ENCODE data around the gene MYO18A.

Gene MYO18A

GRCh38 chr17:29197516-29198272 is 17.5 kb upstream of the MYO18A start:
- DNase-seq: no peak
- no peak overlapping the region for H3K18ac ChIP-seq (ENCODE audit: low read length)
- H2BK120ac ChIP-seq (ENCODE audit: low read depth, low read length): no peak overlapping the region
- H3K4ac ChIP-seq (ENCODE audit: low read depth, low read length): no peak overlapping the region
- WGBS (ENCODE audit: extremely low coverage, insufficient coverage, low lambda C conversion rate): no CpG with 5 or more reads among the region's 16 CpGs
- H3K36me3 ChIP-seq (ENCODE audit: control insufficient read depth, insufficient read depth, low read length): no peaks in the 10 kb centered on the region
- no peaks in the 10 kb centered on the region for H3K79me2 ChIP-seq (ENCODE audit: control insufficient read depth, insufficient read depth, low read length)
- H3K27ac ChIP-seq (ENCODE audit: low read depth, low read length): no peak overlapping the region
- H4K5ac ChIP-seq (ENCODE audit: low read length): no peak overlapping the region
- H3K79me1 ChIP-seq (ENCODE audit: low read length): no peaks in the 10 kb centered on the region
- no peaks in the 10 kb centered on the region for H3K4me1 ChIP-seq (ENCODE audit: control insufficient read depth, low read depth, low read length)
- no peak overlapping the region for H3K4me2 ChIP-seq (ENCODE audit: low read length)
- H2BK5ac ChIP-seq (ENCODE audit: low read length): no peak overlapping the region
- H2AK5ac ChIP-seq (ENCODE audit: low read length): no peak overlapping the region
- no peak overlapping the region for H2BK15ac ChIP-seq (replicated peaks; ENCODE audit: low read depth)
- H3K56ac ChIP-seq (ENCODE audit: low read length): no peak overlapping the region
- no peaks in the 10 kb centered on the region for H3K27me3 ChIP-seq (ENCODE audit: insufficient read depth, low read length, poor library complexity)
- H4K8ac ChIP-seq (ENCODE audit: low read depth, low read length): no peak overlapping the region
- H3K23ac ChIP-seq (ENCODE audit: low read length): no peak overlapping the region
- no peak overlapping the region for H3K4me3 ChIP-seq (ENCODE audit: low read length)
- H3K9ac ChIP-seq (ENCODE audit: low read length): no peak overlapping the region

GRCh38 chr17:29196769-29197515 is 16.7 kb upstream of the MYO18A start:
- no peaks in the 10 kb centered on the region for H3K79me2 ChIP-seq (ENCODE audit: control insufficient read depth, insufficient read depth, low read length)
- H3K27me3 ChIP-seq (ENCODE audit: insufficient read depth, low read length, poor library complexity): no peaks in the 10 kb centered on the region
- no peak overlapping the region for H3K4ac ChIP-seq (ENCODE audit: low read depth, low read length)
- H3K18ac ChIP-seq (ENCODE audit: low read length): no peak overlapping the region
- no peaks in the 10 kb centered on the region for H3K4me1 ChIP-seq (ENCODE audit: control insufficient read depth, low read depth, low read length)
- H4K5ac ChIP-seq (ENCODE audit: low read length): no peak overlapping the region
- no peak overlapping the region for H3K56ac ChIP-seq (ENCODE audit: low read length)
- H2BK5ac ChIP-seq (ENCODE audit: low read length): no peak overlapping the region
- H3K23ac ChIP-seq (ENCODE audit: low read length): no peak overlapping the region
- no peak for DNase-seq
- H3K79me1 ChIP-seq (ENCODE audit: low read length): no peaks in the 10 kb centered on the region
- no peak overlapping the region for H2BK120ac ChIP-seq (ENCODE audit: low read depth, low read length)
- H3K4me3 ChIP-seq (ENCODE audit: low read length): no peak overlapping the region
- no peaks in the 10 kb centered on the region for H3K36me3 ChIP-seq (ENCODE audit: control insufficient read depth, insufficient read depth, low read length)
- no peak overlapping the region for H2BK15ac ChIP-seq (replicated peaks; ENCODE audit: low read depth)
- no peak overlapping the region for H3K9ac ChIP-seq (ENCODE audit: low read length)
- H3K27ac ChIP-seq (ENCODE audit: low read depth, low read length): no peak overlapping the region
- no peak overlapping the region for H2AK5ac ChIP-seq (ENCODE audit: low read length)
- WGBS (ENCODE audit: extremely low coverage, insufficient coverage, low lambda C conversion rate): no CpG with 5 or more reads among the region's 9 CpGs
- no peak overlapping the region for H4K8ac ChIP-seq (ENCODE audit: low read depth, low read length)
- H3K4me2 ChIP-seq (ENCODE audit: low read length): no peak overlapping the region

- Histone ChIP-seq H3K4me2 (ENCODE audit: low read length) (no peak overlapping the region), H3K4me1 (ENCODE audit: control insufficient read depth, low read depth, low read length) (no peaks in the 10 kb centered on the region), H3K23ac (ENCODE audit: low read length) (no peak overlapping the region), H3K27me3 (ENCODE audit: insufficient read depth, low read length, poor library complexity) (no peaks in the 10 kb centered on the region), H3K56ac (ENCODE audit: low read length) (no peak overlapping the region), H3K4me3 (ENCODE audit: low read length) (no peak overlapping the region), H3K9ac (ENCODE audit: low read length) (no peak overlapping the region), H2AK5ac (ENCODE audit: low read length) (no peak overlapping the region), H2BK5ac (ENCODE audit: low read length) (no peak overlapping the region), H3K18ac (ENCODE audit: low read length) (no peak overlapping the region), H2BK120ac (ENCODE audit: low read depth, low read length) (no peak overlapping the region), H3K4ac (ENCODE audit: low read depth, low read length) (no peak overlapping the region), H4K8ac (ENCODE audit: low read depth, low read length) (no peak overlapping the region), H3K79me2 (ENCODE audit: control insufficient read depth, insufficient read depth, low read length) (no peaks in the 10 kb centered on the region), H3K27ac (ENCODE audit: low read depth, low read length) (no peak overlapping the region), H3K36me3 (ENCODE audit: control insufficient read depth, insufficient read depth, low read length) (no peaks in the 10 kb centered on the region), H2BK15ac (replicated peaks; ENCODE audit: low read depth) (no peak overlapping the region), H3K79me1 (ENCODE audit: low read length) (no peaks in the 10 kb centered on the region), H4K5ac (ENCODE audit: low read length) (no peak overlapping the region)
- no peak for DNase-seq
- no CpG with 5 or more reads among the region's 10 CpGs for WGBS (ENCODE audit: extremely low coverage, insufficient coverage, low lambda C conversion rate)
Observed at GRCh38 chr17:29195465-29196081, 15.4 kb upstream of the MYO18A start.

DNA sequence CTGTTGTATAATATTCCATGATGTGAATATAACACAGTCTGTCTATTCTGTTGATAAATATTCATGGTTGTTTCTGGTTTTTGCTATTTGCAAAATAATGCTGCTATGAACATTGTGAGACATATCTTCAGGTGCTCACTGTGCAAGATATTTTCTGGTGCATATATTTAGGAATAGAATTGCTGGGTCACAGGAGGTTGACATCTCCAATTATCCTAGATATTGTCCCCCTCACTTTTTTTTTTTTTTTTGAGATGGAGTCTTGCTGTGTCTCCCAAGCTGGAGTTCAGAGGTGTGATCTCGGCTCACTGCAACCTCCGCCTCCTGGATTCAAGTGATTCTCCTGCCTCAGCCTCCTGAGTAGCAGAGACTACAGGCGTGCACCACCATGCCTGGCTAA is 14.5 kb upstream of the MYO18A start:
- Histone ChIP-seq H2AK5ac (ENCODE audit: low read length) (no peak overlapping the region), H2BK5ac (ENCODE audit: low read length) (no peak overlapping the region), H3K4me3 (ENCODE audit: low read length) (no peak overlapping the region), H3K27me3 (ENCODE audit: insufficient read depth, low read length, poor library complexity) (no peaks in the 10 kb centered on the region), H3K79me1 (ENCODE audit: low read length) (no peaks in the 10 kb centered on the region), H3K56ac (ENCODE audit: low read length) (no peak overlapping the region), H3K79me2 (ENCODE audit: control insufficient read depth, insufficient read depth, low read length) (no peaks in the 10 kb centered on the region), H4K8ac (ENCODE audit: low read depth, low read length) (no peak overlapping the region), H3K4me1 (ENCODE audit: control insufficient read depth, low read depth, low read length) (no peaks in the 10 kb centered on the region), H3K4ac (ENCODE audit: low read depth, low read length) (no peak overlapping the region), H4K5ac (ENCODE audit: low read length) (no peak overlapping the region), H2BK120ac (ENCODE audit: low read depth, low read length) (no peak overlapping the region), H3K36me3 (ENCODE audit: control insufficient read depth, insufficient read depth, low read length) (no peaks in the 10 kb centered on the region), H3K9ac (ENCODE audit: low read length) (no peak overlapping the region), H3K23ac (ENCODE audit: low read length) (no peak overlapping the region), H2BK15ac (replicated peaks; ENCODE audit: low read depth) (no peak overlapping the region), H3K18ac (ENCODE audit: low read length) (no peak overlapping the region), H3K4me2 (ENCODE audit: low read length) (no peak overlapping the region), H3K27ac (ENCODE audit: low read depth, low read length) (no peak overlapping the region)
- no peak for DNase-seq
- WGBS (ENCODE audit: extremely low coverage, insufficient coverage, low lambda C conversion rate): no CpG with 5 or more reads among the region's 3 CpGs

DNA sequence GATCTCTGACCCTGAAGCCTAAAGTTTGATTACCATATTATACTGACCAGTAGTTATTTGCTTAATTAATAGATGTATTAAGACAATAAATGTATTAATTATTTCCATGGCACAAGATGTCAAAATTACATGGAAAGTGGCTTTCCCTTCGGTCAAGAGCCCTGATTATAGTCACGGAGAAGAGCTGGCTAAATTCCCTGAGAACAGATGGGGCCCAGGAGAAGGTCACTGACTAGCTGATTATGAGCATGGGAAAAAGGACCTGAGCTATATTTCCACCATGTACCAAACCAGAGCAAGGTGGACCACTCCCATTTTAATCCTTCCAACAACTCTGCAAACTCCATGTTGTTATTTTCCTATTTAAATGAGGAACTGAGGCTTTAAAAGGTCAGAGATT is 12.9 kb upstream of the MYO18A start:
- Histone ChIP-seq H3K27ac (ENCODE audit: low read depth, low read length) (no peak overlapping the region), H3K9ac (ENCODE audit: low read length) (no peak overlapping the region), H2BK5ac (ENCODE audit: low read length) (no peak overlapping the region), H3K23ac (ENCODE audit: low read length) (no peak overlapping the region), H3K4me2 (ENCODE audit: low read length) (no peak overlapping the region), H3K4me1 (ENCODE audit: control insufficient read depth, low read depth, low read length) (no peaks in the 10 kb centered on the region), H3K4ac (ENCODE audit: low read depth, low read length) (no peak overlapping the region), H3K27me3 (ENCODE audit: insufficient read depth, low read length, poor library complexity) (no peaks in the 10 kb centered on the region), H3K56ac (ENCODE audit: low read length) (no peak overlapping the region), H2BK120ac (ENCODE audit: low read depth, low read length) (no peak overlapping the region), H3K18ac (ENCODE audit: low read length) (no peak overlapping the region), H2BK15ac (replicated peaks; ENCODE audit: low read depth) (no peak overlapping the region), H3K79me2 (ENCODE audit: control insufficient read depth, insufficient read depth, low read length) (no peaks in the 10 kb centered on the region), H3K4me3 (ENCODE audit: low read length) (no peak overlapping the region), H4K8ac (ENCODE audit: low read depth, low read length) (no peak overlapping the region), H3K79me1 (ENCODE audit: low read length) (no peaks in the 10 kb centered on the region), H3K36me3 (ENCODE audit: control insufficient read depth, insufficient read depth, low read length) (no peaks in the 10 kb centered on the region), H4K5ac (ENCODE audit: low read length) (no peak overlapping the region), H2AK5ac (ENCODE audit: low read length) (no peak overlapping the region)
- DNase-seq: no peak
- WGBS (ENCODE audit: extremely low coverage, insufficient coverage, low lambda C conversion rate): no CpG with 5 or more reads among the region's 2 CpGs

Data from mesendoderm (in vitro differentiated cells).